ENCODE results near the gene POLD1. TPM values are rescaled to one million over a fixed set of nuclear protein-coding genes. Genes with fewer than 3 reads are reported as not detected.

POLD1 gene
- total RNA-seq, 1 experiment from 2014 or later, result 81.9 TPM

GRCh38 chr19:50417111-50418081, 33.2 kb downstream of the POLD1 start:
- no peak for DNase-seq
- BruUV-seq (replicated peaks), result no TSS peak

GRCh38 chr19:50418176-50419021, 34.3 kb downstream of the POLD1 start, which contains the start of gene SPIB:
TSS of gene SPIB (plus strand) at chr19:50418938. CDS start at chr19:50418963, 25 bp downstream.
- no peaks in the 10 kb centered on the region for H3K9me3 Mint-ChIP-seq (ENCODE audit: low read depth, unreplicated experiment)
- peaks cover 4% of the 10 kb centered on the region for H3K36me3 Mint-ChIP-seq (ENCODE audit: insufficient read depth, unreplicated experiment)
- intact Hi-C loops (cut with micrococcal nuclease; ENCODE audit: unreplicated experiment), result no loop called here
- H3K4me1 Mint-ChIP-seq (ENCODE audit: low read depth, unreplicated experiment), result no peaks in the 10 kb centered on the region
- no peak for DNase-seq
- TF ChIP-seq CTCF (IDR thresholded peaks at IDR 0.05; ENCODE audit: unreplicated experiment), result no peak
- CTCF ChIA-PET, result interaction anchor here (1.0 kb wide), 1 partner anchor 9 kb away, joined by 3 read pairs; no protein-coding TSS in a partner anchor
- BruUV-seq (replicated peaks), result no TSS peak
- H3K27ac Mint-ChIP-seq (ENCODE audit: unreplicated experiment), result no peak within 1 kb of the TSS
- peaks cover 14% of the 10 kb centered on the region for H3K27me3 Mint-ChIP-seq (ENCODE audit: unreplicated experiment)
- H3K4me3 Mint-ChIP-seq (ENCODE audit: low read depth, unreplicated experiment), result no peak within 1 kb of the TSS

More at GRCh38 chr19:50417111-50418081, 33.2 kb downstream of the POLD1 start:
- Mint-ChIP-seq H3K4me1 (ENCODE audit: low read depth, unreplicated experiment) (no peaks in the 10 kb centered on the region), H3K9me3 (ENCODE audit: low read depth, unreplicated experiment) (no peaks in the 10 kb centered on the region), H3K36me3 (ENCODE audit: insufficient read depth, unreplicated experiment) (peaks cover 8% of the 10 kb centered on the region), H3K27me3 (ENCODE audit: unreplicated experiment) (peaks cover 14% of the 10 kb centered on the region), H3K27ac (ENCODE audit: unreplicated experiment) (no peak overlapping the region), H3K4me3 (ENCODE audit: low read depth, unreplicated experiment) (no peak overlapping the region)
- TF ChIP-seq CTCF (IDR thresholded peaks at IDR 0.05; ENCODE audit: unreplicated experiment), result no peak
- intact Hi-C loops (cut with micrococcal nuclease; ENCODE audit: unreplicated experiment), result no loop called here
- CTCF ChIA-PET, result no interaction called here

- Mint-ChIP-seq H3K27me3 (ENCODE audit: unreplicated experiment) (peaks cover 14% of the 10 kb centered on the region), H3K9me3 (ENCODE audit: low read depth, unreplicated experiment) (no peaks in the 10 kb centered on the region), H3K36me3 (ENCODE audit: insufficient read depth, unreplicated experiment) (no peaks in the 10 kb centered on the region), H3K4me1 (ENCODE audit: low read depth, unreplicated experiment) (no peaks in the 10 kb centered on the region), H3K4me3 (ENCODE audit: low read depth, unreplicated experiment) (no peak overlapping the region), H3K27ac (ENCODE audit: unreplicated experiment) (no peak overlapping the region)
- CTCF ChIA-PET, result interaction anchor here (1.0 kb wide), 1 partner anchor 10 kb away, joined by 3 read pairs; no protein-coding TSS in a partner anchor
- no TSS peak for BruUV-seq (replicated peaks)
- TF ChIP-seq CTCF (IDR thresholded peaks at IDR 0.05; ENCODE audit: unreplicated experiment), result no peak
- no peak for DNase-seq
- intact Hi-C loops (cut with micrococcal nuclease; ENCODE audit: unreplicated experiment), result no loop called here
Measured at GRCh38 chr19:50419022-50419579, 35.0 kb downstream of the POLD1 start.

DNA sequence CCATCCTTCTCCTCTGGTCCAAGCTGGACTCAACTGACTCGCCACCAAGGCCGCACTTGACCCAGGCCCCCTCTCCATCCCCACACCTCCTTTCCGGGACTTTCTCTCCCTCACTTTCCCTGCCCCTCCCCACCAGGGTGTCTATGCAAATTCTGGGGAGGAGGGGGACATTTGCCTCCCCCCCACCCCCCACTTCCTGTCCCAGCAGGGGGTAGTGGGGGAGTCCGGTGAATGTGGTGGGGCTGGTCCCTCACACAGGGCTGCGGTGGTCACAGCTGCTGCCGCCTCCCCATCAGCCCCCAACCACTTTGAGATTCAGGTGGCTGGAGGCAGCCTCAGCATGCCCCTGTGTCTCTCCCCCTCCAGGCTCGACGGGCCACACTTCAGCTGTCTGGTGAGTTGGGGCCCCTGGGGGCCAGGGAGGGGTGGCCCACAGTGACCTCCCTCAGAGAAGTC, 35.5 kb downstream of the POLD1 start:
- Mint-ChIP-seq H3K27ac (ENCODE audit: unreplicated experiment) (no peak overlapping the region), H3K4me3 (ENCODE audit: low read depth, unreplicated experiment) (no peak overlapping the region), H3K36me3 (ENCODE audit: insufficient read depth, unreplicated experiment) (no peaks in the 10 kb centered on the region), H3K4me1 (ENCODE audit: low read depth, unreplicated experiment) (no peaks in the 10 kb centered on the region), H3K27me3 (ENCODE audit: unreplicated experiment) (peaks cover 14% of the 10 kb centered on the region), H3K9me3 (ENCODE audit: low read depth, unreplicated experiment) (no peaks in the 10 kb centered on the region)
- BruUV-seq (replicated peaks), result no TSS peak
- no peak for DNase-seq
- CTCF ChIA-PET, result interaction anchor here (0.6 kb wide), 1 partner anchor 174 kb away, joined by 4 read pairs; no protein-coding TSS in a partner anchor
- TF ChIP-seq CTCF (IDR thresholded peaks at IDR 0.05; ENCODE audit: unreplicated experiment), result no peak
- intact Hi-C loops (cut with micrococcal nuclease; ENCODE audit: unreplicated experiment), result no loop called here

Measured in Calu3 (cell line).